ENCODE measurements around the gene P2RX3.

DNA sequence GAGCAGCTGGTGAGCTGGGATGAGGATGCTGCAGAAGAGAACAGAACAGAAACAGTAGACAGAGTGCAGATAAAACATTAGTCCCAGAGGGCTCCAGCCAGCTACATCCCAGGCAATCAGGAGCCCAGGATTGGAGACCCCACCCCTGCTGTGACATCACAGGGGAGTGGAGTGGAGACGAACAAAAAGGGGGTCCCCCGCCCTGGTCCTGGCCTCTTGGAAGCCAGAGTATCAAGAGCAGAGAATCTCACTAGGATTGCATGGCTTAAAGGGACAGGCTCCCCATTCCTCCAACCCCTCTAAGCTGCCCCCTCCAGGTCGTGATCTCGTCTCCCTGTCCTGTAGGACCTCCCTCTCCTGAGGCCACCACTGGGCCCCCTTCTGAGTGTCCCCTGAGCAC is at the start of gene P2RX3:
- TF ChIP-seq YY1 (IDR thresholded peaks at IDR 0.05; ENCODE audit: low read depth, low read length) (no peak), POLR2A (IDR thresholded peaks at IDR 0.05; ENCODE audit: control extremely low read depth in 1 of 2, low read depth in 2 of 2, low read length in 2 of 2) (no peak)

Measured in H1 (cell line).